Endodermal cell (in vitro differentiated cells): Measurements from ENCODE around the gene KCNQ5. TPM values are rescaled to one million over a fixed set of nuclear protein-coding genes. Genes with fewer than 3 reads are reported as not detected.

Experiments
- DNase-seq: peaks from one replicate; pipeline ENCODE4 v3.0.0-alpha.2; 2017
- H3K27ac ChIP-seq: 2 replicates; pipeline ENCODE4 v1.5.1; 2013; ENCODE audit warnings: mild to moderate bottlenecking, low read depth, low read length, moderate library complexity
- H3K27me3 ChIP-seq: 2 replicates; pipeline ENCODE4 v1.6.1; 2013; ENCODE audit warnings: mild to moderate bottlenecking, low read length, moderate library complexity; ENCODE audit not compliant: insufficient read depth, control insufficient read depth, poor library complexity, severe bottlenecking
- H3K36me3 ChIP-seq: 2 replicates; pipeline ENCODE4 v1.7.0; 2013; ENCODE audit warnings: mild to moderate bottlenecking, low read length, moderate library complexity; ENCODE audit not compliant: control insufficient read depth, insufficient read depth
- H3K4me1 ChIP-seq: one replicate; pipeline ENCODE4 v1.7.0; 2013; ENCODE audit warnings: low read length; ENCODE audit not compliant: control insufficient read depth, insufficient read depth
- H3K4me3 ChIP-seq: 2 replicates; pipeline ENCODE4 v1.5.1; 2013; ENCODE audit warnings: mild to moderate bottlenecking, low read length, moderate library complexity
- H3K9ac ChIP-seq: 2 replicates; pipeline ENCODE4 v1.6.1; 2013; ENCODE audit warnings: mild to moderate bottlenecking, low read length, moderate library complexity; ENCODE audit not compliant: poor library complexity, severe bottlenecking; ENCODE audit errors: extremely low read depth
- H3K9me3 ChIP-seq: 2 replicates; pipeline ENCODE4 v1.6.1; 2013; ENCODE audit warnings: mild to moderate bottlenecking, low read length, moderate library complexity; ENCODE audit not compliant: control insufficient read depth
- H3K27ac Mint-ChIP-seq: 2 replicates; pipeline ENCODE4 v1.8.0; 2020; ENCODE audit warnings: mixed read lengths
- H3K27me3 Mint-ChIP-seq: 2 replicates; pipeline ENCODE4 v1.8.0; 2021; ENCODE audit warnings: mild to moderate bottlenecking, mixed read lengths; ENCODE audit not compliant: insufficient read depth
- H3K36me3 Mint-ChIP-seq: 2 replicates; pipeline ENCODE4 v1.8.0; 2020; ENCODE audit warnings: low read depth, mixed read lengths
- H3K4me1 Mint-ChIP-seq: 2 replicates; pipeline ENCODE4 v1.8.0; 2020; ENCODE audit warnings: mixed read lengths
- H3K4me3 Mint-ChIP-seq: 2 replicates; pipeline ENCODE4 v1.8.0; 2020; ENCODE audit warnings: mild to moderate bottlenecking, moderate library complexity, mixed read lengths
- H3K9me3 Mint-ChIP-seq: 2 replicates; pipeline ENCODE4 v1.8.0; 2020; ENCODE audit warnings: mild to moderate bottlenecking, mixed read lengths
- WGBS, 2 experiments: methylation state at CpG; one replicate each; pipeline versions ENCODE4 v1.1.5 to v1.1.7; 2013; ENCODE audit warnings: missing lambda C conversion rate in 2 of 2, mixed read lengths in 1 of 2; ENCODE audit not compliant: insufficient coverage in 1 of 2, insufficient read length in 1 of 2; 5-methylcytosine and 5-hydroxymethylcytosine counted together
- total RNA-seq, 2 donors: library from RNA; stranded (reverse); fragmentation: NEBNext Ultra II Directional in 1 of 2; extraction: Animal tissue kit (Norgen Biotek cat#: 25700) in 1 of 2; gene quantifications; 2 replicates in 1 of 2; 3 replicates in 1 of 2; pipeline ENCODE4 v1.2.1, GENCODE V29; 2021
- TF ChIP-seq, protein P1 (sequence below): fragments of 200-600 bp; sonication (generic); conservative IDR thresholded peaks from 2 replicates; pipeline ENCODE4 v1.5.0; 2021; ENCODE audit warnings: antibody characterized with exemption, mild to moderate bottlenecking

Gene KCNQ5
- total RNA-seq, 2 donors from 2014 or later: 2.4 to 8.3 TPM

DNA sequence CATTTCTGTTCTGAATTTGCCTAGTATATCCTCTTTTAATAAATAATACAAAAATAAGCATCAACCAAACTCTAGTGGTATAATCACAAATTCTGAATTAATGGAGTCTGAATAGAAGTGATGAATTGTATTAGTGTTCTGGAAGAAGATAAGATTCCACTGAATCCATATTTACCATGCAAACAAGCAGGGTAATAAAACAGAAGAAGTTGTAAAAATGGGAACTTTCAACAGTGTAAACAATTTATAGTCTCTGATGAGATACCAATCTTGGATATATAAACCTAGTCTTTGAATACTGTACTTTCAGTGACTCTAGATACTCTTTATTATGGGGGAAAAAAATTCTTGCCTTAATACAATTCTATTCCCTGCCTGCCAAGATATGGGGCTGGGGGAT lies 405.8 kb downstream of the KCNQ5 start:
- Histone ChIP-seq H3K9me3 (no peaks in the 10 kb centered on the region), H3K9ac (no peak overlapping the region), H3K4me3 (no peak overlapping the region), H3K36me3 (no peaks in the 10 kb centered on the region), H3K27ac (no peak overlapping the region), H3K4me1 (no peaks in the 10 kb centered on the region), H3K27me3 (no peaks in the 10 kb centered on the region)
- Mint-ChIP-seq H3K27me3 (peaks cover 1% of the 10 kb centered on the region), H3K4me3 (no peak overlapping the region), H3K4me1 (peaks cover 14% of the 10 kb centered on the region), H3K27ac (no peak overlapping the region), H3K36me3 (no peaks in the 10 kb centered on the region), H3K9me3 (no peaks in the 10 kb centered on the region)
- no peak for DNase-seq
- TF ChIP-seq, protein P1, sequence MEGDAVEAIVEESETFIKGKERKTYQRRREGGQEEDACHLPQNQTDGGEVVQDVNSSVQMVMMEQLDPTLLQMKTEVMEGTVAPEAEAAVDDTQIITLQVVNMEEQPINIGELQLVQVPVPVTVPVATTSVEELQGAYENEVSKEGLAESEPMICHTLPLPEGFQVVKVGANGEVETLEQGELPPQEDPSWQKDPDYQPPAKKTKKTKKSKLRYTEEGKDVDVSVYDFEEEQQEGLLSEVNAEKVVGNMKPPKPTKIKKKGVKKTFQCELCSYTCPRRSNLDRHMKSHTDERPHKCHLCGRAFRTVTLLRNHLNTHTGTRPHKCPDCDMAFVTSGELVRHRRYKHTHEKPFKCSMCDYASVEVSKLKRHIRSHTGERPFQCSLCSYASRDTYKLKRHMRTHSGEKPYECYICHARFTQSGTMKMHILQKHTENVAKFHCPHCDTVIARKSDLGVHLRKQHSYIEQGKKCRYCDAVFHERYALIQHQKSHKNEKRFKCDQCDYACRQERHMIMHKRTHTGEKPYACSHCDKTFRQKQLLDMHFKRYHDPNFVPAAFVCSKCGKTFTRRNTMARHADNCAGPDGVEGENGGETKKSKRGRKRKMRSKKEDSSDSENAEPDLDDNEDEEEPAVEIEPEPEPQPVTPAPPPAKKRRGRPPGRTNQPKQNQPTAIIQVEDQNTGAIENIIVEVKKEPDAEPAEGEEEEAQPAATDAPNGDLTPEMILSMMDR: no peak

DNA sequence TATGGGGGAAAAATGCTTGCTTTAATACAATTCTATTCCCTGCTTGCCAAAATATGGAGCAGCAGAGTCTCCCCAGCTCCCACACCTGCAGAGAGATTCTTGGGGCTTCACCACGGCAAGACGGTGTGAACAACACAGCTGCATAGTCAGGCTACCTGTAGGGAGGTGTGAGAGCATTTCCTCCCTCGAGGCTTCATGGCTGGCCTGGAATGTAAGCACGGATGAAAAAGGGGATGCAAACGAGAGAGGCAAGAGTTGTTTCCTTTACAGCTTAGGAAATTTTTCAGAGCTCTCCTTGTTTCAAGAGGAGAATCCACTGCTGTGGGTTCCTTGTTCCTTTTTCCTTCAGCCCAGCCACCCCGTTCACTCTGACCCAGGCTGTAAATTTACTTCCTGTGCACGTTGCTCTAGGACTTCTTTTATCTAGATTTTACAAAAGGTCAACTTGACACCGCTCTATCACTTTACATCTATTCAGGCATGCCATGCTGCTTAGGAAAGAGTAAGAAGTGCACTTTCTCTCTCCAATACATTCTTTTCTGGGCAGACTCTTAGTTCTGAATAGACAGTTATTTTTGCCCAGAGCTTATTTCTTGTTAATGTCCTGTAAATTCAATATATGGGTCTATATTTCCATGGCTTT lies 406.4 kb downstream of the KCNQ5 start:
- TF ChIP-seq, protein P1: no peak
- H3K9me3 ChIP-seq: no peaks in the 10 kb centered on the region
- H3K36me3 ChIP-seq: no peaks in the 10 kb centered on the region
- peak; percentile 77 for DNase-seq
- Mint-ChIP-seq H3K9me3 (no peaks in the 10 kb centered on the region), H3K36me3 (no peaks in the 10 kb centered on the region), H3K4me1 (peaks cover 14% of the 10 kb centered on the region), H3K27ac (no peak overlapping the region), H3K27me3 (no peaks in the 10 kb centered on the region), H3K4me3 (no peak overlapping the region)
- no peak overlapping the region for H3K27ac ChIP-seq
- H3K27me3 ChIP-seq: no peaks in the 10 kb centered on the region
- no peaks in the 10 kb centered on the region for H3K4me1 ChIP-seq
- H3K9ac ChIP-seq: no peak overlapping the region
- WGBS, 2 experiments: 56 to 59% methylated on average over 8 of the region's 8 CpGs
- no peak overlapping the region for H3K4me3 ChIP-seq

DNA sequence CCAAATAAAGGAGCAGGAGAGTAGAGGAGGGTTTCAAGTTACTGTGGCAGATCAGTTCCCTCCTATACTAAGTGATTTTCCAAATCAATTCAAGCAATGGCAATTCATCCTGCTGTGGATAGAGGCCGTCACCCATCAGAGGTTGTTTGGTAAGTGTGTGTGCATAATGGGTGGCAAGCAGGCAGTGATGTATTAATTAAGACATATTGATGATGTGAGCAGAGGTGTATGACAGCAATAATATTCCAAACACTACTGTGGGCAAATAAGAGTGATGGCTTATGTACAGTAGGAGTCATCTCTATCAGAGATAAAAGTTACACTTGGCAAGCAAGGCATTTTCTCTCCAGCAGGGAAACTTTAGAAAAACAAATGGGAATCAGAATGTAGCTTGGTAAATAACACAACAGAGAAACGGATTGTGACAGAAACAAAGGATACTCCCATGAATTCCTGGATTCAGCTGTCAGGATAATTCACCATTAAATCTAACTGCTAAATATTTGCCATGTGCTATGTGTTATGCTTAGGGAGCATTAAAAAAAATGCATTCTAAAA lies 407.1 kb downstream of the KCNQ5 start:
- Histone ChIP-seq H3K4me3 (no peak overlapping the region), H3K9me3 (no peaks in the 10 kb centered on the region), H3K27me3 (no peaks in the 10 kb centered on the region), H3K27ac (no peak overlapping the region), H3K9ac (no peak overlapping the region), H3K4me1 (no peaks in the 10 kb centered on the region), H3K36me3 (no peaks in the 10 kb centered on the region)
- H3K4me3 Mint-ChIP-seq: no peak overlapping the region
- WGBS, 2 experiments: 97% methylated on average over 2 of the region's 2 CpGs; no CpG with 5 or more reads in 1 of the 2 experiments
- TF ChIP-seq, protein P1: no peak
- H3K27me3 Mint-ChIP-seq: no peaks in the 10 kb centered on the region
- DNase-seq: no peak
- peaks cover 14% of the 10 kb centered on the region for H3K4me1 Mint-ChIP-seq
- H3K9me3 Mint-ChIP-seq: no peaks in the 10 kb centered on the region
- H3K27ac Mint-ChIP-seq: no peak overlapping the region
- no peaks in the 10 kb centered on the region for H3K36me3 Mint-ChIP-seq
